Common myeloid progenitor, CD34-positive (primary cell): ENCODE data around the gene LRCH4.
"Not testable (repeated sequence)": the region's sequence is repeated elsewhere in the genome, so short reads cannot be mapped to it uniquely, and the experiment has no call there.

Source experiments
- CTCF ChIA-PET: fragments of 350-600 bp; sonication (Branson Sonifier 250); formaldehyde crosslinking; loops from one replicate; lab custom pipeline; 2021; ENCODE audit warnings: antibody characterized with exemption; lab: Charles Lee
- POLR2A ChIA-PET: fragments of 350-600 bp; sonication (Branson Sonifier 250); formaldehyde crosslinking; loops from one replicate; lab custom pipeline; 2021; ENCODE audit warnings: antibody characterized with exemption; lab: Charles Lee
- DNase-seq, 3 donors: peaks; one replicate each; pipeline versions ENCODE4 v3.0.0 to v3.0.0-alpha.2; 2013
- H3K27ac ChIP-seq, 2 experiments: 1 replicate in 1 of 2; 2 replicates in 1 of 2; pipeline ENCODE4 v1.7.0; 2013; ENCODE audit warnings: inconsistent platforms in 2 of 2, low read length in 2 of 2, mild to moderate bottlenecking in 2 of 2, low read depth in 1 of 2, moderate library complexity in 1 of 2; ENCODE audit not compliant: severe bottlenecking in 2 of 2, insufficient read depth in 1 of 2, poor library complexity in 1 of 2
- H3K27me3 ChIP-seq, 5 experiments: replicated peaks in 2 of 5; 1 replicate in 3 of 5; 2 replicates in 2 of 5; pipeline versions ENCODE4 v1.6.1 to v1.7.0; 2013; ENCODE audit warnings: low read length in 4 of 5, mild to moderate bottlenecking in 2 of 5, moderate library complexity in 2 of 5, inconsistent platforms in 1 of 5; ENCODE audit not compliant: insufficient read depth in 5 of 5, control insufficient read depth in 4 of 5
- H3K36me3 ChIP-seq, 4 experiments: 1 replicate in 2 of 4; 2 replicates in 2 of 4; pipeline versions ENCODE4 v1.6.1 to v1.7.0; 2013; ENCODE audit warnings: low read length in 3 of 4, control low read depth in 1 of 4, mild to moderate bottlenecking in 1 of 4; ENCODE audit not compliant: control insufficient read depth in 4 of 4, insufficient read depth in 4 of 4
- H3K4me1 ChIP-seq, 4 experiments: 1 replicate in 3 of 4; 2 replicates in 1 of 4; pipeline versions ENCODE4 v1.6.1 to v1.7.1; 2013; ENCODE audit warnings: low read length in 3 of 4, mild to moderate bottlenecking in 3 of 4, control low read depth in 1 of 4, inconsistent platforms in 1 of 4, moderate library complexity in 1 of 4; ENCODE audit not compliant: control insufficient read depth in 4 of 4, insufficient read depth in 4 of 4; ENCODE audit errors: control extremely low read depth in 1 of 4
- H3K4me3 ChIP-seq, 7 experiments: 1 replicate in 4 of 7; 2 replicates in 3 of 7; pipeline versions ENCODE4 v1.5.1 to v1.7.0; 2013; ENCODE audit warnings: mild to moderate bottlenecking in 7 of 7, low read length in 6 of 7, moderate library complexity in 6 of 7, inconsistent platforms in 2 of 7, low read depth in 2 of 7, control low read depth in 1 of 7; ENCODE audit not compliant: insufficient read depth in 4 of 7, control insufficient read depth in 1 of 7; ENCODE audit errors: extremely low read depth in 1 of 7
- H3K9me3 ChIP-seq, 5 experiments: 1 replicate in 4 of 5; 2 replicates in 1 of 5; pipeline versions ENCODE4 v1.6.1 to v1.7.1; 2013; ENCODE audit warnings: low read length in 4 of 5, mild to moderate bottlenecking in 2 of 5, inconsistent platforms in 1 of 5, low read depth in 1 of 5, moderate library complexity in 1 of 5; ENCODE audit not compliant: control insufficient read depth in 4 of 5, insufficient read depth in 2 of 5; ENCODE audit errors: control extremely low read depth in 1 of 5
- WGBS: methylation state at CpG from one replicate; pipeline ENCODE4 v1.1.5; 2013; ENCODE audit not compliant: insufficient coverage; 5-methylcytosine and 5-hydroxymethylcytosine counted together

The LRCH4 gene

DNA sequence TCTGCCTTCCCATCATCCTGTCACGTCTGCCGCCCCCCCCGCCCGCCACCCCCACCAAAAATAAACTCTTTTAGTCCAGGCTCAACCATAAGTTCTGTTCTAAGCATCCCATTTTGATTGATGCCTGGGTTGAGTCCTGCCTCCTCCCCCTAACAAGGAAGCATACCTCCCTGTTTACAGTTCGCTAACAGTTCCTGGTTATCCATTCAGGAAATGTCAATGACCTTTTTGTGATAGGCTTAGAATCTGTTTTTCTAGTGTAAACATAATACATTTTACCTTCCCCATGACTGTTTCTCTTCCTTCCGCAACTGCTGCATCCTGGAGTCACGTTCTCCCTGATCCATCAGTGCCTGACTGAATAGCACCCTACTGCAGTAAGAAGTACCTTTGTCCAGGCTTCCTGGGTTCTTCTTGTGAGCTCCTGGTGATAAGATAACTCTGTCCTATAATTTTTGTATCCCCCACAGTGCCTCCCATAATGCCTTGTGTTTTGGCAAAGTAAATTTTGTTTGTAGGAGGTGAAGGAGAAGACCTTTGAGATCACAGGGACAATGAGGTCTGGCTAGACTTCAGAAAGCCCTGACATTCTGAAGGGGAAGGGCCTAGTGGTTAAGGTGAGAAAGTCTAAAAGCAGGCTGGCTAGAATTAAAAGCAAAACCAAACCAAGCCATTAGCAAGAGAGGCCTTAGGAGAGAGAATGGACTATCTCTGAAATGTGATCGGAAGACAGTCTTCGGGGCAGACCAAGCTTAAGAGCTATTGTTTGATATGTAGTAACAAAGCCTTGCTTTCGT lies 39.6 kb downstream of the LRCH4 start:
- Histone ChIP-seq H3K27ac (peak overlapping the region in 1 of 2 experiments; percentile 47), H3K9me3 (no peaks in the 10 kb centered on the region), H3K4me3 (no peak overlapping the region), H3K27me3 (no peaks in the 10 kb centered on the region), H3K36me3 (peaks cover 0 to 2% (median 0%) of the 10 kb centered on the region in 4 experiments), H3K4me1 (peaks cover 5 to 59% (median 39%) of the 10 kb centered on the region in 4 experiments)
- WGBS = 74% methylated on average over 5 of the region's 10 CpGs
- ChIA-PET POLR2A (no interaction called here), CTCF (interaction anchor here (0.5 to 14.6 kb wide), 3 partner anchors 9 to 1167 kb away, joined by 3 to 220 read pairs (median 3); no protein-coding TSS in a partner anchor)
- DNase-seq = no peak

DNA sequence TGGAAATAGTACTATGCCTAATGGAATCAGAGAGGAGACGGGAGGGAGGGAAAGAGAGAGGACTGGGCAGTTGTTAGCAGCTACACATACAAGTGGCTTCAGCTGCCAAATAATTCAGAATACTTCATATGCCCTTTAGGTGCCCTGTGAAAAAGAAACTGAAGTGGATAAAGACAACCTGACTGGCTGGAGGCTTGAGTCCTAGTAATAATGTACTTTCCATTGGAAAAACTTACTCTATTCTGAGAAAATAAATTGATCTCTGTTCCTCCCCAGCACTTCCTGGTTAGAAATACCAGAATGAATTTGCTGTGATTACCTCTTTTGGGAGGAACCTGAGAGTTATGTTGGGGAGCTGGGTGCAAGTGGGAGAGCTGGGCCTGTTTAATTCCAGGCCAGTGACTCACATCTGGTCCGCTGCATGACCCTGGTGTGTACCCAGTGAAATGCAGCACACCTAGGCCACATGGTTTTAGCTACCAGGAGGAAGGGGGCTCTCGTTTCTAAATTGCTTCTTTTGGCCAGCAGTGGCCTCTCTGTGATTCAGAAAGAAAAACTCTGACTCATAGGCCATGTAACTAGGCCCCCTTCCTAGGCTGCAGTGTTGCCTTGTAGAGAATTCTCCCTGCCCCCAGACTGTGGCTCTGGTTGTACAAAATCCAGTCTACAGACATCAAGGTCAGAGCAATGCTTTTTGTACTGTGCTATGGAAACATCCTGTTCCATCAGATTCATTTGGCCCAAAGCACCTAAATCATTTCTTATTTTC lies 40.4 kb downstream of the LRCH4 start:
- Histone ChIP-seq H3K27me3 (no peaks in the 10 kb centered on the region), H3K36me3 (peaks cover 0 to 2% (median 0%) of the 10 kb centered on the region in 4 experiments), H3K4me1 (peaks cover 4 to 57% (median 36%) of the 10 kb centered on the region in 4 experiments), H3K9me3 (no peaks in the 10 kb centered on the region), H3K27ac (no peak overlapping the region), H3K4me3 (no peak overlapping the region)
- 80% methylated on average over 1 of the region's 3 CpGs for WGBS
- CTCF ChIA-PET = interaction anchor here (0.5 to 14.6 kb wide), 5 partner anchors 10 to 1166 kb away, joined by 3 to 220 read pairs (median 4); no protein-coding TSS in a partner anchor
- DNase-seq = peak; percentile 55 to 86 (median 78)
- POLR2A ChIA-PET = interaction anchor here (0.8 kb wide), 1 partner anchor 10 kb away, joined by 3 read pairs; no protein-coding TSS in a partner anchor

- H3K4me1 ChIP-seq = peaks cover 0 to 56% (median 36%) of the 10 kb centered on the region in 4 experiments
- 81% methylated on average over 1 of the region's 1 CpG for WGBS
- CTCF ChIA-PET = interaction anchor here (0.6 to 14.6 kb wide), 4 partner anchors 11 to 76 kb away, joined by 3 to 220 read pairs (median 7); no protein-coding TSS in a partner anchor
- no peak overlapping the region for H3K27ac ChIP-seq
- POLR2A ChIA-PET = interaction anchor here (0.8 kb wide), 1 partner anchor 9 kb away, joined by 3 read pairs; no protein-coding TSS in a partner anchor
- peaks cover 0 to 2% (median 0%) of the 10 kb centered on the region in 4 experiments for H3K36me3 ChIP-seq
- DNase-seq = no peak
- no peaks in the 10 kb centered on the region for H3K27me3 ChIP-seq
- H3K9me3 ChIP-seq = no peaks in the 10 kb centered on the region
- H3K4me3 ChIP-seq = no peak overlapping the region
These were observed 41.0 kb downstream of the LRCH4 start for GRCh38 chr7:100544967-100545359.

- Histone ChIP-seq H3K27me3 (no peaks in the 10 kb centered on the region), H3K27ac (no peak overlapping the region), H3K4me1 (peaks cover 0 to 56% (median 38%) of the 10 kb centered on the region in 4 experiments), H3K4me3 (no peak overlapping the region), H3K9me3 (no peaks in the 10 kb centered on the region), H3K36me3 (peaks cover 0 to 2% (median 0%) of the 10 kb centered on the region in 4 experiments)
- WGBS = 69% methylated on average over 5 of the region's 5 CpGs
- CTCF ChIA-PET = interaction anchor here (1.0 to 14.6 kb wide), 4 partner anchors 12 to 76 kb away, joined by 4 to 220 read pairs (median 7); no protein-coding TSS in a partner anchor
- POLR2A ChIA-PET = interaction anchor here (0.8 kb wide), 1 partner anchor 9 kb away, joined by 3 read pairs; no protein-coding TSS in a partner anchor
- DNase-seq = no peak
These were observed 41.5 kb downstream of the LRCH4 start for GRCh38 chr7:100544386-100544785.

DNA sequence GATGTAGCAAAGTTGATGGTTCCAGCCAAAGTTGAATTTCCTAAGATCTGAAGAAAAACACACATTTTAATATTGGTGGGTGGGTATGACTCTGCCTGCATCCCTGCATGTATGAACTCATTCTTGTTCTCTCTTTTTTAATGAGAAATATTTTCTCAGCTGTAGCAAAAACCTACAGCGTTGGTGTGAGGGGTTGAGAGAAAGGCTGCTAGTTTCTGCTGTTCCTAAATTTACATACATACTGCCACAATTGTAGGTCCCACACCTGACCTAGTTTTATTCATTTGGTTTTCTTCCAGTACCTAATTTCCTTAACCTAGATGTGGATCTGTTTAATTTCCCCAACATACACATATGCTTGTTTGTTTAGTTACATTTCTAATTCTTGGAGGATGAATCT lies 42.3 kb downstream of the LRCH4 start:
- CTCF ChIA-PET = interaction anchor here (1.0 to 14.6 kb wide), 4 partner anchors 11 to 65 kb away, joined by 4 to 220 read pairs (median 6); partner anchors contain the start of gene TSC22D4
- POLR2A ChIA-PET = no interaction called here
- peaks cover under 1 to 52% (median 36%) of the 10 kb centered on the region in 4 experiments for H3K4me1 ChIP-seq
- H3K27ac ChIP-seq = no peak overlapping the region
- H3K9me3 ChIP-seq = no peaks in the 10 kb centered on the region
- DNase-seq = no peak
- H3K27me3 ChIP-seq = no peaks in the 10 kb centered on the region
- no peak overlapping the region for H3K4me3 ChIP-seq
- peaks cover 0 to 2% (median 0%) of the 10 kb centered on the region in 4 experiments for H3K36me3 ChIP-seq
- no CpG with 5 or more reads among the region's 1 CpG for WGBS

GRCh38 chr7:100541309-100541708 lies 44.6 kb downstream of the LRCH4 start:
- DNase-seq, H3K27me3 ChIP-seq, H3K36me3 ChIP-seq, H3K4me3 ChIP-seq, POLR2A ChIA-PET, H3K27ac ChIP-seq, H3K9me3 ChIP-seq: not testable (repeated sequence)
- peaks cover 4 to 35% (median 24%) of the 10 kb centered on the region in 4 experiments for H3K4me1 ChIP-seq
- WGBS = 92% methylated on average over 2 of the region's 7 CpGs
- CTCF ChIA-PET = interaction anchor here (0.7 to 14.6 kb wide), 3 partner anchors 10 to 76 kb away, joined by 3 to 220 read pairs (median 8); partner anchors contain the start of gene SPACDR
